Raji (cell line): Measurements from ENCODE around the gene RNF150.

Source experiments
- POLR2A ChIP-seq: IDR thresholded peaks from 2 replicates; pipeline ENCODE4 v1.6.1; 2011; ENCODE audit warnings: low read depth, low read length, control low read depth; ENCODE audit not compliant: insufficient read depth

The RNF150 gene

GRCh38 chr4:141133146-141133998, at the start of gene RNF150:
Gene RNF150 (minus strand): TSS chr4:141133469.
- TF ChIP-seq POLR2A = no peak

- TF ChIP-seq POLR2A = no peak
Observed at GRCh38 chr4:141180991-141181761, 47.9 kb upstream of the RNF150 start.

GRCh38 chr4:141179474-141180373, 46.5 kb upstream of the RNF150 start:
- TF ChIP-seq POLR2A = no peak

GRCh38 chr4:141177171-141177570, 43.9 kb upstream of the RNF150 start:
- TF ChIP-seq POLR2A = no peak

GRCh38 chr4:141174457-141174856, 41.2 kb upstream of the RNF150 start:
- no peak for TF ChIP-seq POLR2A

- no peak for TF ChIP-seq POLR2A
Observed at GRCh38 chr4:141170671-141171070, 37.4 kb upstream of the RNF150 start.

GRCh38 chr4:141169391-141169790, 36.1 kb upstream of the RNF150 start:
- no peak for TF ChIP-seq POLR2A

GRCh38 chr4:141159027-141159426, 25.8 kb upstream of the RNF150 start:
- TF ChIP-seq POLR2A = no peak

- no peak for TF ChIP-seq POLR2A
Observed at GRCh38 chr4:141158219-141158618, 24.9 kb upstream of the RNF150 start.

- no peak for TF ChIP-seq POLR2A
Observed at GRCh38 chr4:141155586-141155985, 22.3 kb upstream of the RNF150 start.

GRCh38 chr4:141154725-141155124, 21.5 kb upstream of the RNF150 start:
- TF ChIP-seq POLR2A = no peak

GRCh38 chr4:141153751-141154510, 20.7 kb upstream of the RNF150 start:
- TF ChIP-seq POLR2A = no peak

GRCh38 chr4:141144207-141144606, 10.9 kb upstream of the RNF150 start:
- TF ChIP-seq POLR2A = no peak

- TF ChIP-seq POLR2A = no peak
Observed at GRCh38 chr4:141142423-141142822, 9.2 kb upstream of the RNF150 start.

- no peak for TF ChIP-seq POLR2A
Observed at GRCh38 chr4:141140391-141141200, 7.3 kb upstream of the RNF150 start.
